T-helper 1 cell treated with Interleukin-12 subunit alpha and Interleukin-12 subunit beta and Interleukin-4 antibody, amounts not matched to agents 30 μg/mL and 1 μg/mL, for 36 hours (primary cell): ENCODE data around the gene ITGB4.
"Not testable (repeated sequence)": the region's sequence is repeated elsewhere in the genome, so short reads cannot be mapped to it uniquely, and the experiment has no call there.

Experiments used
- H3K27ac Mint-ChIP-seq: one replicate; pipeline ENCODE4 v1.8.0; 2021; ENCODE audit warnings: mild to moderate bottlenecking, mixed read lengths
- H3K27me3 Mint-ChIP-seq: one replicate; pipeline ENCODE4 v1.8.0; 2021; ENCODE audit warnings: low read depth, mixed read lengths
- H3K36me3 Mint-ChIP-seq: one replicate; pipeline ENCODE4 v1.8.0; 2021; ENCODE audit warnings: low read depth, mixed read lengths
- H3K4me1 Mint-ChIP-seq: one replicate; pipeline ENCODE4 v1.8.0; 2021; ENCODE audit warnings: low read depth, mixed read lengths
- H3K4me3 Mint-ChIP-seq: one replicate; pipeline ENCODE4 v1.8.0; 2021; ENCODE audit warnings: mild to moderate bottlenecking, moderate library complexity, mixed read lengths
- H3K9me3 Mint-ChIP-seq: one replicate; pipeline ENCODE4 v1.8.0; 2021; ENCODE audit warnings: mixed read lengths

Gene ITGB4

GRCh38 chr17:75758131-75758905 is 37.1 kb downstream of the ITGB4 start:
- no peaks in the 10 kb centered on the region for H3K9me3 Mint-ChIP-seq
- H3K36me3 Mint-ChIP-seq = peaks cover 4% of the 10 kb centered on the region
- H3K27me3 Mint-ChIP-seq = no peaks in the 10 kb centered on the region
- peaks cover 10% of the 10 kb centered on the region for H3K4me1 Mint-ChIP-seq
- no peak overlapping the region for H3K4me3 Mint-ChIP-seq
- H3K27ac Mint-ChIP-seq = no peak overlapping the region

DNA sequence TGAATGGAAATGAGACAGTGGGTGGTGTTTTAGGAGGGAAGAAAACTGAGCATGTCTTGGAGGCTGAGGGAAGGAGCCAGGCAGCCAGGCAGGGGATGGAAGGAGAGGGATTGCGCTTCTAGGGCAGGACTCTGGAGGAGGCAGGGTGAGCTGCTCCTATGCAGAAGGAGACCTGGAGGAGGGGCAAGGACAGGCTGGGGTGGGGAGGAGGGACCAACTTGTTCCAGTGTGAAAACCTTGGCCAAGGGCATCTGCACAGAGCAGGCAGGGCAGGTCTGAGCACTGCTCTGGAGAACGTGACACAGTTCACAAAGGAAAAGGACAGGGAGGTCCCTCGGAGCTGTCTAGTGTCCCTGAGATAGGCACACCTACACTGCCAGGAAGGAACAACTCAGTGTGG is 38.2 kb downstream of the ITGB4 start:
- Mint-ChIP-seq H3K36me3 (peaks cover 4% of the 10 kb centered on the region), H3K9me3 (no peaks in the 10 kb centered on the region), H3K4me3 (no peak overlapping the region), H3K27ac (no peak overlapping the region), H3K4me1 (peaks cover 14% of the 10 kb centered on the region), H3K27me3 (no peaks in the 10 kb centered on the region)

DNA sequence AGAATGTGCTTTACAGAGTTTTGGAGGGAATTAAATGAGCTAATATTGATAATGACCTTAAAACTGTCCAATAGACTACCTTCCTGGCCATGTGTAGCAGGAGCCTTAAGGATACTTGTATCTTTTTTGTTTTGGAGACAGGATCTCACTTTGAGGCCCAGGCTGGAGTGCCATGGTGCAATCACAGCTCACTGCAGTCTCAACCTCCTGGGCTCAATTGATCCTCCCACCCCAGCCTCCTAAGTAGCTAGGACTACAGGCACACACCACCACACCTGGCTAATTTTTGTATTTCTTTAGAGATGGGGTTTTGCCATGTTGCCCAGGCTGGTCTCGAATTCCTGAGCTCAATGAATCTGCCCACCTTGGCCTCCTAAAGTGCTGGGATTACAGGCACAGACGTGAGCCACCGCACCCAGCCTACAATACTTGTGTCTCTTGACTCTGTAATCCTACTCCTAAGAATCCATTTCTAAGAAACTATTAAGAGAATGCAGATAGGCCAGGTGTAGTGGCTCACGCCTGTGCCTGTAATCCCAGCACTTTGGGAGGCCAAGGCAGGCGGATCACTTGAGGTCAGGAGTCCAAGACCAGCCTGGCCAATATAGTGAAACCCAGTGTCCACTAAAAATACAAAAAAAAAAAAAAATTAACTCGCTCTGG is 38.9 kb downstream of the ITGB4 start:
- not testable (repeated sequence) for H3K4me3 Mint-ChIP-seq, H3K9me3 Mint-ChIP-seq, H3K27me3 Mint-ChIP-seq, H3K4me1 Mint-ChIP-seq, H3K36me3 Mint-ChIP-seq, H3K27ac Mint-ChIP-seq

GRCh38 chr17:75762513-75763268 is 41.4 kb downstream of the ITGB4 start:
- Mint-ChIP-seq H3K36me3 (peaks cover 4% of the 10 kb centered on the region), H3K27me3 (no peaks in the 10 kb centered on the region), H3K4me3 (peak overlapping the region; percentile 34), H3K4me1 (peaks cover 10% of the 10 kb centered on the region), H3K9me3 (no peaks in the 10 kb centered on the region), H3K27ac (no peak overlapping the region)

- Mint-ChIP-seq H3K27me3 (no peaks in the 10 kb centered on the region), H3K36me3 (peaks cover 4% of the 10 kb centered on the region), H3K9me3 (no peaks in the 10 kb centered on the region), H3K4me1 (peaks cover 10% of the 10 kb centered on the region), H3K27ac (no peak overlapping the region), H3K4me3 (no peak overlapping the region)
Measured at GRCh38 chr17:75763269-75763607, 42.0 kb downstream of the ITGB4 start.

DNA sequence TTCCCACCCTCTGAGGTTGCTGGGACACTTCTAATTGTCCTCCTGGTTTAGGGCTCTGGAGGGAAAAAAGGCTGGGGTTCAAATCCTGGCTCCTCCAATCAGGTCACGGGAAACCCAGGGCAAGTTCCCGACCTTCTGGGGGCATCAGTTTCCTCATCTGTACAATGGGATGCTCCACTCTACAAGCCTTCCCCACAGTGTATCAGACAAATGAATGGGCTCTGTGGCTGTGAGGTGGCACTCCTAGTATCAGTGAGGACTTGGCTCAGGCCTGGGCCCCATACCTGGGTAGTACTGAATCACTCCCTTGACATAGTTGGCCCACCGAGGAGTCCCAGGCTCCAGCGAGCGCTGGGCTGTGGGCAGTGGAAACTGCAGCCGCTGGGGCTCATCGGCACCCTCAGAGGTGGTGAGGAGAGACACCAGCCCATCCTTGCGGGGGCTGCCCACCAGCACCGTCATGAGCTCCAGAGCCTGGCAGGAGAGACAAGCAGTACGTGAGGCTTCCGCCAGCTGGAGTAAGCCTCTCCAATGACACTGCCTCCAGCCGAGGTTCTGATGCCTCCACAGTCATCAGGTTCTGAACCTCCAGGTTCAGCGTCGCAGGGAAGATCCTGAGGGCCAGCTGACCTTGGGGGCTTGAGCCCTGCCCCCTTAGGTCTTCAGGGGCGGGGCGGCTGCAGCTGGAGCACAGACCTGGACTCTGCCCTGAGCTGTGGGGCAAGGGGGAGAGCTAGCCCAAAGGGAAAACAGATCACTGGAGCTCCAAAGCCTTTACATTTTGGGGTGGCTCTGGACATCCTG is 42.6 kb downstream of the ITGB4 start:
- H3K27me3 Mint-ChIP-seq = no peaks in the 10 kb centered on the region
- no peak overlapping the region for H3K27ac Mint-ChIP-seq
- peak overlapping the region; percentile 60 for H3K4me3 Mint-ChIP-seq
- H3K9me3 Mint-ChIP-seq = no peaks in the 10 kb centered on the region
- peaks cover 10% of the 10 kb centered on the region for H3K4me1 Mint-ChIP-seq
- peaks cover 4% of the 10 kb centered on the region for H3K36me3 Mint-ChIP-seq

DNA sequence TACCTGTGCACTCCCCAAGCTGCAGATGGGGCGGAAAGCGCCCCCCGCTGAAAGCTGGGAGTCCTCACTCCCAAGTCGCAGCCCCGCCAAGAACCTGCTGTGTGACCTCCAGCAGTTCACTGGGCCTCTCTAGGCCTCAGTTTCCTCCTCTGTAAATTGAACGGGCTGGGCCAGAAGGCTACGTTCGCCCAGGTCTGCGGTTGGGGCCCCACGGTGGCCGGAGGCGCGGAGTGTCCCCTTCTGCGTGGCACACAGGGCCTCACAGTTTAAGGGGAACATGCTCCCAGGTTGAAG is 43.1 kb downstream of the ITGB4 start:
- Mint-ChIP-seq H3K9me3 (no peaks in the 10 kb centered on the region), H3K27ac (peak overlapping the region; percentile 67), H3K27me3 (no peaks in the 10 kb centered on the region), H3K4me3 (peak overlapping the region; percentile 84), H3K4me1 (peaks cover 10% of the 10 kb centered on the region), H3K36me3 (peaks cover 4% of the 10 kb centered on the region)

GRCh38 chr17:75764711-75765421 is 43.6 kb downstream of the ITGB4 start, which contains the start of gene GALK1:
TSS of gene GALK1 (minus strand) at chr17:75765192. CDS start at chr17:75765136, 56 bp downstream.
- Mint-ChIP-seq H3K4me3 (peak within 1 kb of the TSS; percentile 84), H3K36me3 (peaks cover 4% of the 10 kb centered on the region), H3K9me3 (no peaks in the 10 kb centered on the region), H3K4me1 (peaks cover 10% of the 10 kb centered on the region), H3K27me3 (no peaks in the 10 kb centered on the region), H3K27ac (peak within 1 kb of the TSS; percentile 67)

- H3K4me3 Mint-ChIP-seq = no peak overlapping the region
- H3K27ac Mint-ChIP-seq = no peak overlapping the region
- H3K9me3 Mint-ChIP-seq = no peaks in the 10 kb centered on the region
- H3K36me3 Mint-ChIP-seq = peaks cover 4% of the 10 kb centered on the region
- H3K4me1 Mint-ChIP-seq = peaks cover 10% of the 10 kb centered on the region
- no peaks in the 10 kb centered on the region for H3K27me3 Mint-ChIP-seq
Measured at GRCh38 chr17:75765981-75766380, 44.7 kb downstream of the ITGB4 start.

GRCh38 chr17:75767881-75768280 is 46.6 kb downstream of the ITGB4 start:
- H3K9me3 Mint-ChIP-seq = no peaks in the 10 kb centered on the region
- H3K4me1 Mint-ChIP-seq = peaks cover 9% of the 10 kb centered on the region
- no peak overlapping the region for H3K4me3 Mint-ChIP-seq
- H3K27ac Mint-ChIP-seq = no peak overlapping the region
- H3K36me3 Mint-ChIP-seq = no peaks in the 10 kb centered on the region
- no peaks in the 10 kb centered on the region for H3K27me3 Mint-ChIP-seq

GRCh38 chr17:75769536-75769935 is 48.3 kb downstream of the ITGB4 start:
- H3K4me1 Mint-ChIP-seq = peaks cover 2% of the 10 kb centered on the region
- no peaks in the 10 kb centered on the region for H3K36me3 Mint-ChIP-seq
- H3K27me3 Mint-ChIP-seq = no peaks in the 10 kb centered on the region
- H3K9me3 Mint-ChIP-seq = no peaks in the 10 kb centered on the region
- no peak overlapping the region for H3K27ac Mint-ChIP-seq
- H3K4me3 Mint-ChIP-seq = no peak overlapping the region

- Mint-ChIP-seq H3K36me3 (peaks cover 7% of the 10 kb centered on the region), H3K4me1 (peaks cover 15% of the 10 kb centered on the region), H3K27me3 (no peaks in the 10 kb centered on the region), H3K4me3 (no peak overlapping the region), H3K27ac (no peak overlapping the region), H3K9me3 (no peaks in the 10 kb centered on the region)
Measured at GRCh38 chr17:75771334-75772281, 50.3 kb downstream of the ITGB4 start.

GRCh38 chr17:75773121-75773807 is 52.0 kb downstream of the ITGB4 start:
- Mint-ChIP-seq H3K27ac (no peak overlapping the region), H3K4me1 (peaks cover 29% of the 10 kb centered on the region), H3K9me3 (no peaks in the 10 kb centered on the region), H3K4me3 (no peak overlapping the region), H3K36me3 (peaks cover 22% of the 10 kb centered on the region), H3K27me3 (no peaks in the 10 kb centered on the region)
